IgD-negative memory B cell (primary cell): ENCODE data around the gene RNF207. TPM values are rescaled to one million over a fixed set of nuclear protein-coding genes. Genes with fewer than 3 reads are reported as not detected.

Source experiments
- H3K27ac Mint-ChIP-seq, 3 donors: one replicate each; pipeline ENCODE4 v1.8.0; 2020 to 2022; ENCODE audit warnings: mild to moderate bottlenecking in 3 of 3, mixed read lengths in 3 of 3, moderate library complexity in 1 of 3
- H3K27me3 Mint-ChIP-seq: one replicate; pipeline ENCODE4 v1.8.0; 2021; ENCODE audit warnings: mixed read lengths
- H3K36me3 Mint-ChIP-seq: one replicate; pipeline ENCODE4 v1.8.0; 2020; ENCODE audit warnings: mild to moderate bottlenecking, mixed read lengths
- H3K4me1 Mint-ChIP-seq, 3 donors: one replicate each; pipeline ENCODE4 v1.8.0; 2020 to 2022; ENCODE audit warnings: mixed read lengths in 3 of 3, mild to moderate bottlenecking in 1 of 3
- H3K4me3 Mint-ChIP-seq, 4 donors: one replicate each; pipeline ENCODE4 v1.8.0; 2020 to 2022; ENCODE audit warnings: mild to moderate bottlenecking in 4 of 4, mixed read lengths in 4 of 4, moderate library complexity in 3 of 4
- H3K9me3 Mint-ChIP-seq, 3 donors: one replicate each; pipeline ENCODE4 v1.8.0; 2020 to 2021; ENCODE audit warnings: mixed read lengths in 3 of 3, mild to moderate bottlenecking in 1 of 3
- polyA plus RNA-seq: library from polyadenylated mRNA; unstranded; fragments of 300-500 nt; fragmentation: Illumina TruSeq; gene quantifications from one replicate; pipeline ENCODE4 v1.2.3, GENCODE V29; 2021

RNF207 gene
- polyA plus RNA-seq, 1 donor from 2014 or later, result 0.23 TPM

- no peaks in the 10 kb centered on the region for H3K36me3 Mint-ChIP-seq
- no peaks in the 10 kb centered on the region for H3K9me3 Mint-ChIP-seq
- peaks cover 21% of the 10 kb centered on the region for H3K27me3 Mint-ChIP-seq
- no peak overlapping the region for H3K4me3 Mint-ChIP-seq
- no peak overlapping the region for H3K27ac Mint-ChIP-seq
- H3K4me1 Mint-ChIP-seq, result no peaks in the 10 kb centered on the region
Measured at GRCh38 chr1:6168947-6169586, 36.9 kb upstream of the RNF207 start.

- Mint-ChIP-seq H3K27me3 (peaks cover 17% of the 10 kb centered on the region), H3K4me3 (no peak overlapping the region), H3K36me3 (no peaks in the 10 kb centered on the region), H3K4me1 (no peaks in the 10 kb centered on the region), H3K27ac (no peak overlapping the region), H3K9me3 (no peaks in the 10 kb centered on the region)
Measured at GRCh38 chr1:6170116-6170741, 35.7 kb upstream of the RNF207 start.

GRCh38 chr1:6170742-6171201 lies 35.1 kb upstream of the RNF207 start:
- Mint-ChIP-seq H3K27ac (no peak overlapping the region), H3K4me1 (no peaks in the 10 kb centered on the region), H3K36me3 (no peaks in the 10 kb centered on the region)

GRCh38 chr1:6171548-6172124 lies 34.3 kb upstream of the RNF207 start:
- H3K27me3 Mint-ChIP-seq, result peaks cover 20% of the 10 kb centered on the region
- no peak overlapping the region for H3K27ac Mint-ChIP-seq
- no peak overlapping the region for H3K4me3 Mint-ChIP-seq
- H3K36me3 Mint-ChIP-seq, result no peaks in the 10 kb centered on the region
- no peaks in the 10 kb centered on the region for H3K4me1 Mint-ChIP-seq
- H3K9me3 Mint-ChIP-seq, result no peaks in the 10 kb centered on the region

More at GRCh38 chr1:6170742-6171201, 35.1 kb upstream of the RNF207 start:
- peaks cover 17% of the 10 kb centered on the region for H3K27me3 Mint-ChIP-seq
- no peak overlapping the region for H3K4me3 Mint-ChIP-seq
- H3K9me3 Mint-ChIP-seq, result no peaks in the 10 kb centered on the region

GRCh38 chr1:6172549-6172948 lies 33.4 kb upstream of the RNF207 start:
- no peaks in the 10 kb centered on the region for H3K4me1 Mint-ChIP-seq
- peaks cover 22% of the 10 kb centered on the region for H3K27me3 Mint-ChIP-seq
- no peak overlapping the region for H3K4me3 Mint-ChIP-seq
- no peak overlapping the region for H3K27ac Mint-ChIP-seq
- H3K36me3 Mint-ChIP-seq, result no peaks in the 10 kb centered on the region
- H3K9me3 Mint-ChIP-seq, result no peaks in the 10 kb centered on the region

GRCh38 chr1:6174621-6175410 lies 31.1 kb upstream of the RNF207 start:
- peaks cover 0 to 2% (median 0%) of the 10 kb centered on the region in 3 donors for H3K4me1 Mint-ChIP-seq
- peaks cover 30% of the 10 kb centered on the region for H3K27me3 Mint-ChIP-seq
- no peak overlapping the region for H3K27ac Mint-ChIP-seq
- H3K9me3 Mint-ChIP-seq, result no peaks in the 10 kb centered on the region
- no peak overlapping the region for H3K4me3 Mint-ChIP-seq
- no peaks in the 10 kb centered on the region for H3K36me3 Mint-ChIP-seq

GRCh38 chr1:6175411-6175828 lies 30.5 kb upstream of the RNF207 start:
- Mint-ChIP-seq H3K36me3 (no peaks in the 10 kb centered on the region), H3K4me1 (peaks cover 0 to 2% (median 0%) of the 10 kb centered on the region in 3 donors), H3K4me3 (no peak overlapping the region), H3K27ac (no peak overlapping the region), H3K27me3 (peaks cover 29% of the 10 kb centered on the region), H3K9me3 (no peaks in the 10 kb centered on the region)

GRCh38 chr1:6176779-6177178 lies 29.1 kb upstream of the RNF207 start:
- peaks cover 35% of the 10 kb centered on the region for H3K27me3 Mint-ChIP-seq
- peak overlapping the region in 1 of 4 donors; percentile 32 for H3K4me3 Mint-ChIP-seq
- H3K36me3 Mint-ChIP-seq, result no peaks in the 10 kb centered on the region

GRCh38 chr1:6177681-6178380 lies 28.1 kb upstream of the RNF207 start:
- Mint-ChIP-seq H3K27me3 (peaks cover 40% of the 10 kb centered on the region), H3K4me1 (peaks cover 8 to 10% (median 9%) of the 10 kb centered on the region in 3 donors), H3K36me3 (no peaks in the 10 kb centered on the region), H3K4me3 (peak overlapping the region in 2 of 4 donors; percentile 63 to 77), H3K27ac (peak overlapping the region in 1 of 3 donors; percentile 89), H3K9me3 (no peaks in the 10 kb centered on the region)

More at GRCh38 chr1:6176779-6177178, 29.1 kb upstream of the RNF207 start:
- no peak overlapping the region for H3K27ac Mint-ChIP-seq
- peaks cover 7 to 9% (median 8%) of the 10 kb centered on the region in 3 donors for H3K4me1 Mint-ChIP-seq
- H3K9me3 Mint-ChIP-seq, result no peaks in the 10 kb centered on the region

GRCh38 chr1:6178751-6179563 lies 27.0 kb upstream of the RNF207 start:
- Mint-ChIP-seq H3K4me3 (peak overlapping the region in 3 of 4 donors; percentile 50 to 69 (median 52)), H3K27ac (no peak overlapping the region), H3K27me3 (peaks cover 41% of the 10 kb centered on the region), H3K9me3 (no peaks in the 10 kb centered on the region), H3K4me1 (peaks cover 8 to 17% (median 9%) of the 10 kb centered on the region in 3 donors), H3K36me3 (no peaks in the 10 kb centered on the region)

- Mint-ChIP-seq H3K9me3 (no peaks in the 10 kb centered on the region), H3K36me3 (peaks cover 2% of the 10 kb centered on the region), H3K27ac (no peak overlapping the region), H3K4me1 (peaks cover 8 to 17% (median 9%) of the 10 kb centered on the region in 3 donors), H3K27me3 (peaks cover 41% of the 10 kb centered on the region), H3K4me3 (no peak overlapping the region)
Measured at GRCh38 chr1:6179564-6180175, 26.2 kb upstream of the RNF207 start.

GRCh38 chr1:6180268-6180706 lies 25.6 kb upstream of the RNF207 start, which contains the start of gene CHD5:
TSS of gene CHD5 (minus strand) at chr1:6180321. CDS start at chr1:6180023, 298 bp downstream.
- H3K9me3 Mint-ChIP-seq, result no peaks in the 10 kb centered on the region
- peaks cover 41% of the 10 kb centered on the region for H3K27me3 Mint-ChIP-seq
- peak within 1 kb of the TSS in 1 of 3 donors; percentile 63 for H3K27ac Mint-ChIP-seq
- H3K4me3 Mint-ChIP-seq, result peak within 1 kb of the TSS; percentile 28 to 75 (median 62)
- H3K4me1 Mint-ChIP-seq, result peaks cover 8 to 17% (median 9%) of the 10 kb centered on the region in 3 donors
- H3K36me3 Mint-ChIP-seq, result peaks cover 2% of the 10 kb centered on the region

- Mint-ChIP-seq H3K4me1 (peaks cover 8 to 17% (median 9%) of the 10 kb centered on the region in 3 donors), H3K27ac (peak overlapping the region in 1 of 3 donors; percentile 63), H3K4me3 (peak overlapping the region; percentile 28 to 75 (median 62)), H3K9me3 (no peaks in the 10 kb centered on the region), H3K36me3 (peaks cover 2% of the 10 kb centered on the region), H3K27me3 (peaks cover 41% of the 10 kb centered on the region)
Measured at GRCh38 chr1:6180707-6181311, 25.1 kb upstream of the RNF207 start.
